Hematopoietic multipotent progenitor cell treated with erythropoietin and hydrocortisone succinate and interleukin-3 and kit ligand, for 17 days (in vitro differentiated cells): Measurements from ENCODE around the gene NKTR.
"Not testable (repeated sequence)": the region's sequence is repeated elsewhere in the genome, so short reads cannot be mapped to it uniquely, and the experiment has no call there.

Experiments used
- DNase-seq: peaks from one replicate; pipeline ENCODE4 v3.0.0-alpha.2; 2015; ENCODE audit warnings: low spot score

The NKTR gene

DNA sequence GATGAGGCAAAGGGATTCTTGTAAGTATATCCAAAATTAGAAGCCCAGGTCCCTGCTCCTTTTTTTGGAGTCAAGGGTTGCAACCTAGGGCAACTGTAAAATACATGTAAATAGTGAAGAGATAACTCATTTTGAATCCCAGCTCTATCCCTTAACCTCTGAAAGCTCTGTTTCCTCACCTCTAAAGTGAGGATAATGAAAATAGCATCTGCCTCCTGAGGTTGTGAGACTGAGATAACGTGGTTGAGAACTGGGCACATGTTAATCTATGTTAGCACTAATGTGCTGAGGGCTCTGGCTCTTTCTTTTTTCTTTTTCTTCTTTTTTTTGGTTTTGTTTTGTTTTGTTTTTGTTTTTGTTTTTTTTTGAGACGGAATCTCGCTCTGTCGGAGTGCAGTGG, 4.8 kb upstream of the NKTR start:
- no peak for DNase-seq

DNA sequence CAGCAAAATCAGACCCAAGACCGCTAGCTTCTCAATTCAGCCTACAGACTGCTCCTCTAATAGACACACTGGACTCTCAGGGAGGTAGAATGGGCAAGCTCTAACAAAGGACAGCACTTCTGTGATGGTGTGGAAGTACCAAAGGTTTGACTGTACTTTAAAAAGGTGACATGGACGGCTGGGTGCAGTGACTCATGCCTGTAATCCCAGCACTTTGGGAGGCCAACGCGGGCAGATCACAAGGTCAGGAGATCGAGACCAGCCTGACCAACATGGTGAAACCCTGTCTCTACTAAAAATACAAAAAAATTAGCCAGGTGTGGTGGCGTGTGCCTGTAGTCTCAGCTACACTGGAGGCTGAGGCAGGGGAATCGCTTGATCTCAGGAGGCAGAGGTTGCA, 3.4 kb upstream of the NKTR start:
- DNase-seq, result not testable (repeated sequence)

DNA sequence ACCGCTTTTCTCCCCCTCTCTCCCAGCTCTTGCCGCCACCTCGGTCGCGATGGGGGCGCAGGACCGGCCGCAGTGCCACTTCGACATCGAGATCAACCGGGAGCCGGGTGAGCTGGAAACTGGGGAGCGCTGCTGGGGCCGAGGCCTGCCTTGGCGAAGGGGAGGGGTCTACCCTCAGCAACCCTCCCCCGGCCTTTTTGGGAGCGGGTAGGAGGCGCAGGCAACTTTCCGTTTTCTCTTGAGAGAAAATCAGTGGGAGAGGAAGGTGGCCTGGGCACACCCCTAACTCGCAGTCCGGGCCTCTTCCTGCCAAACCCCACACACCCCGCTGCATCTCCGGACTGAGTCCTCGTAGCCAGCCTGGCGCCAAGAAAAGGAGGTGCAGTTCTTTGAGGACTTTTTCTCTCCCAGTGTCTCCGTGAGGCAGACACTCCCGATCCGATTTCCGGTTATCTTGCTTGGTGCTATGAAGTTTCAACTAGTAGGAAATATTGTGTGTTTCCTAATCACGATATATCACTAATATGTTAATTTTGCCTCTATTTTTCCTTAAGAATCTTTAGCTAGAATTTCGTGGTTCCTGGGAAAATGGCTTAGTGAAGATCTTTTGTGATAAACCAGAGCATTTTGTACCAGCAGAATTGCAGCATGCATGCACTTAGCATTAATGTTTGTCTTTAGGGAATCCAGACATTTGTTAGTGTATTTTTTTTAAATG, 631 bp downstream of the NKTR start:
- peak; percentile 61 for DNase-seq

DNA sequence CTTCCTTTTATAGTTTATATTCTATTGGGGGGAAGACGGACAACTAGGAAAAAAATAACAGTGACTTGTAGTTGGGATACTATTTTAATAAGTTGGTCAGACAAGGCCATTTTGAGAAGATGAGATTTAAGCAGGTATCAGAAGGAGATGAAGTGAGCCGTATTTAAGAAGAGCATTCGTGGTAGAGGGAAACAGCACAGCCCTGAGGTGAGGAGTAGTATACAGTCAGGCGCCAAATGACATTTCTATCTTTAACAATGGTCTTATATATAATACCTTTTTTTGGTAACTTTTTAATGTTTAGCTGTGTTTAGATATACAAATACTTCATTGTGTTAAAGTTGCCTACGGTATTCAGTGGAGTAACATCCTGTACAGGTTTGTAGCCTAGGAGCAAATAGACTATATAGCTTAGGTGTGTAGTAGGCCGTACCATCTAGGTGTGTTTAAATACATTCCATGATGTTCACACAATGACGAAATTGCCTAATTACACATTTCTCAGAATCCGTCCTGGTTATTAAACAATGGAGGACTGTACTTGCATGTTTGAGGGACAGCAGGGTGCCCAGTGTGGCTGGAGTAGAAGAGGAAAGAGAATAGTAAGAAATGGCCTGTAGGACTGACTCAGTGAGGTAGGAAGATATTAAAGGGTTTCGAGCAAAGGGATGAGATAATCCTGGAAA, 1.6 kb downstream of the NKTR start:
- DNase-seq, result peak; percentile 7

DNA sequence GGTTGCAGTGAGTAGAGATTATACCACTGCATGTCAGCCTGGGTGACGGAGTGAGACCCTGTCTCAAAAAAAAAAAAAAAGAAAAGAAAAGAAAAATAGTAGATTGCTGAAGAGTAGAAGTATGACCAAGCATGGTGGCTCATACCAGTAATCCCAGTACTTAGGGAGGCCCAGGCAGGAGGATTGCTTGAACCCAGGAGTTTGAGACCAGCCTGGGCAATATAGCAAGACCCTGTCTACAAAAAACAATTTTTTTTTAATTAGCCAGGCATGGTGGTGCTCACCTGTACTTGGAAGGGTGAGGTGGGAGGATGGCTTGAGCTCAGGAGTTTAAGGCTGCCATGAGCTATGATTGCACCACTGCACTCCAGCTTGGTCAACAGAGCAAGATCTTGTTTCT, 2.5 kb downstream of the NKTR start:
- DNase-seq, result no peak

DNA sequence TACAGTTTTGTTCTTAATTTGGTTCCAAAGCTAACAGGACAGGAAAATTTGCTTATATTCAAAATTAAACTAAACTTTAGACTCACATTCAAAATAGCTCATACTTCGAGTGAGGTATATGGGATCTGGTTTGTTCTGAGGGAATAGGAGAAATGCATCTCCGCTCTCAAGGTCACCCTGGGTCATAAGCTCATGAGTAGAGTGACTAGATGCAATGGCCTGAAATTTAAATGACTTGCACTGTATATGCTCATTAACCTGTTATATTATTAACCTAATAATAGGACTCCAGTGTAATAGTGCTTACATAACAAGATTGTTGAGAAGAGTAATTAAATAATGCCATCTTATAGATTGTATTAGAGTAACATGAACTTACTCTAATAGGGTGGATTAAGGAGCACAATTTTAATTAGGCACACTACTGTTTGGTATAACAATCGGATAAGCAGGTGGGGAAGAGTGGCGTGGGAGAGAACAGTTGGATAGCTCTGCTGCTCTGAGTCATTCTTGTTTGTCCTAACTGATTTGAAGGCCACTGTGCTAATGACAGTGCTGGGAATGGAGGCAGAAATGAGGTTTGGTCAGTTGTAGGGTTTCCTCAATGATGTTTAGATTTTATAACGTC, 5.2 kb downstream of the NKTR start:
- no peak for DNase-seq

DNA sequence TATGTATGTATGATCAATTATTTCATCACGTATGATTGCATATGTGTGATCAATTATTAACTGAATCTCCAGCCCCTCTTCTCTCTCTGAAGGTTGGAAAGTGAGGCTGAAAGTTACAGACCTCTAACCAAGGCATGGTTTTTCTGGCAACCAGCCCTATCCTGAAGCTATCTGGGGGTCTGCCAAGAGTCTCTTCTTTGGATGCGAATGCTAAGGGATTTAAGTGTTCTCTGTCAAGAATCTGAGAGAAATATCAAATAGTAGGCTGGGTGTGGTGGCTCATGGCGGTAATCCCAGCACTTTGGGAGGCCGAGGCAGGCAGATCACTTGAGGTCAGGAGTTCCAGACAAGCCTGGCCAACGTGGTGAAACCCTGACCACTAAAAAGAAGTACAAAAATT, 8.1 kb downstream of the NKTR start:
- no peak for DNase-seq

DNA sequence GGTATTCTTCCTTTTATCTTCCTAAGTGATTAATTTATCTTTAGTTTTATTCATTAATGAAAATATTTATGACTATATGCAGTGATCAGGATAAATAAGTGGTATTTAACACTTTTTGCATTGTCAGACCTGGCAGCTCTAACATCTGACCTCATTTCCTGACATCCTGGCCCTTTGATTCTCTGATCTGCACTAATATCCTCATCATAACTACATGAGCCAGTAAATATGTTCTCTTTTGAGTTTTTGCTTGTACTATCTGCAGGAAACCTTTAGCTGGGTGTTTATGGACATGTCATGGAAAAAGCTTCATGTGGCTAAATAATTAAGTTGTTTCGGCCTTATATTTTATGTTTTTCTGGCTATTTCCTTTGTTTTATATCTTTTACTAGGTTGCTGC, 10.5 kb downstream of the NKTR start:
- DNase-seq, result no peak

DNA sequence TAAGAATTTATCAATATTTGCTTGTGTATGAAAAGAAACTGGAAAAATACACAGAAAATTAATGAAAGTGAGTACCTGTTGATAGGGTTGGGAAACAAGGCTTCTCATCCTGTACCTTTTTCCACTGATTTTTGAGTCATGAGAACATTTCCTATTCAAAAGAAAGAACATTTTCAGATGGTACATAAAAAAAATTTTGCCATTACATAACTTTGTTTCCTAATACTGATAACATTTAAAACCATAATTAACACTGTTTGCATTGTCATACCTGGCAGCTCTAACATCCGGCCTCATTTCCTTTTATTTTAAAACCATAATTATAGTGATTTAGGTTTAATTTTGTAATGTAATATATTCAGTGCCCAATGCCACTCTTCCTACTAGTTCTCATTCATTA, 11.7 kb downstream of the NKTR start:
- no peak for DNase-seq

DNA sequence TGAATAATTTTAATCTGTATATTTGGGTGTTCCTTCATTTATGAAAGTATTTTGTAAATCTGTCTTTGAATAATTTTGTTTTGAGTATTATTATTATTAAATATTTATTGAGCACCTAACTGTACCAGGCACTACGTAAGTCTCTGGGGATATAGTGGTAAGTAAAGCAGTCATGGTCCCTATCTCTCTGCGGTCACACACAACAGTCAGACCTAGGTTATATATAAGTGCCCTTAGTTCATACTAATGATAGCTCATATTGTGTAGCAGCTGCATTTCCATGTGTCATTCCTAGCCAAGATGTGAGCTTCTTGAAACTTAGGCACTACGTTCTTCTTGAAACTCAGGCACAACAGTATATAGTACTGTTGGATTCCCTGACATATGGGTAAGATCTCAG, 12.4 kb downstream of the NKTR start:
- no peak for DNase-seq

DNA sequence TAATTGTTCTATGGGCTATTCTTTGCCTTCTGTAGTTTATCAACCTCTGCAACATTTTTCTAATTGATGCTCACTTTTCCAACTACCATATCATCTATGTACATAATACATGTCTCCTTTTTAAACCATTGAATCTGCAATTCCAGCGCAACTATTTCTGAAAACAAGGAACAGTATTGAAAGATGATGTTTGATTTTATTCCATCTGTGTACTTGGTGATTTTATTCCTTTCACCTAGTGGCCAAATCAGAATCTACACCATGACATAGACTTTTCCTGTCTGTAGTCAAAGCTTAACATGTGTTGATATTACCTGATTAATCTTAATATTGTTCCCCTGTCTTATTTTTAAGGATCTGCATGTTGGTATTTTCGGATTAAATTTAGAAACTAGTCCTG, 13.0 kb downstream of the NKTR start:
- peak; percentile 59 for DNase-seq

DNA sequence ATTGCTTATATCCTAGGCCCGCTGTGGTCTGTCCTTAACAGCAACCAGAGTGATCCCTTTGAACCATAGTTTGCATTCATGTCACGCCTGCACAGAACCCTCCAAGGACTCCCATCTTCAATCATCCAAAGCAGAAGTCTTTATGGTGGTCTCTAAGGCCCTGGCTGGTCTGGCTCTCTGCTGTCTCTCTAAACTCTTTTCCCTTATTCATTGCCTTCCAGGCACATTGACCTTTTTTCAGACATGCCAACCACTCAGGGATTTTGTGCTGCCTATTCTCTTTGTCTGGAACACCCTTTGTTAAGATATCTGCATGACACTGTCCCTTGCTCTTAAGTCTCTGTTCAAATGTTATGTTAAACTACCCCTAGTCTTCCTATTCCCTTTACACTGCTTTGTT, 31.1 kb downstream of the NKTR start:
- no peak for DNase-seq

DNA sequence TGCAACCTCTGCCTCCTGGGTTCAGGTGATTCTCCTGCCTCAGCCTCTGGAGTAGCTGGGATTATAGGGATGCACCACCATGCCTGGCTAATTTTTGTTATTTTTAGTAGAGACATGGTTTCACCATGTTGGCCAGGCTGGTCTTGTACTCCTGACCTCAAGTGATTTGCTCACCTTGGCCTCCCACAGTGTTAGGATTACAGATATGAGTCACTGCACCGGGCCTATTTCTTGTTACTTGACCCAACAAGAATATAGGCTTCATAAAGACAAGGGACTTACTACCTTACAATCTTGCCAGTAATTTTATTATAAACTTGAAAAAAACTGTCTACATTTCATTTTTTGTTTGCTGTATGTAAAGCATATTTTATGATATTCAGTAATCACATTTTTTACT, 31.7 kb downstream of the NKTR start:
- DNase-seq, result no peak

DNA sequence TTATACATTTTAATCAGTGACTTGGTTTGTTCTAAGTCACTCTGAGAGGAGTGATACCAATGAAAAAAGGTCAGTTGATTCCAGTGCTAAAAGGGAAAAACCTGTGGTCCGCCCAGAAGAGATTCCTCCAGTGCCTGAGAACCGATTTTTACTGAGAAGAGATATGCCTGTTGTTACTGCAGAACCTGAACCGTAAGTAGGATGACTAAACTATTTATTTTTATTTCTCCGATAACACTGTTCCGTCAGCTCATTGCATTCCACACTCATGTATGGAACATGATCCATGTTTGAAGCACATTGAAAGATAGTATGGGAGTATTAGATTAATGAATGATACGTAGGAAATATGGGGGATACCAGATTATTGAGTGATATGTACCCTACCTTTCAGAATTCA, 33.1 kb downstream of the NKTR start:
- no peak for DNase-seq

DNA sequence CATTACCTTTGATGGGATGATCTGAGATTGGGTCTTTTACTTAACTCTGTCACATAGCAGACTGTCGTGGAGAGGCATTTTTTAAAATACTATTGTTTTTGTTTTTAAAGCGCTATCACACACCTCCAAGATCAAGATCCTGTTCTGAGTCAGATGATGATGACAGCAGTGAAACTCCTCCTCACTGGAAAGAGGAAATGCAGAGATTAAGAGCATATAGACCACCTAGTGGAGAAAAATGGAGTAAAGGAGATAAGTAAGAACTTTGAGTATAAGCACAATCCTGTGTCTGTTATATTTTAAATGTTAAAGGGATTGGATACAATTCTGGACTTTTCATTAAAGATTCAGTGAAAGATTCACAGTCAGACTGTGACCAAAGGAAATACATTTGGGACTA, 34.6 kb downstream of the NKTR start:
- DNase-seq, result peak; percentile 40

DNA sequence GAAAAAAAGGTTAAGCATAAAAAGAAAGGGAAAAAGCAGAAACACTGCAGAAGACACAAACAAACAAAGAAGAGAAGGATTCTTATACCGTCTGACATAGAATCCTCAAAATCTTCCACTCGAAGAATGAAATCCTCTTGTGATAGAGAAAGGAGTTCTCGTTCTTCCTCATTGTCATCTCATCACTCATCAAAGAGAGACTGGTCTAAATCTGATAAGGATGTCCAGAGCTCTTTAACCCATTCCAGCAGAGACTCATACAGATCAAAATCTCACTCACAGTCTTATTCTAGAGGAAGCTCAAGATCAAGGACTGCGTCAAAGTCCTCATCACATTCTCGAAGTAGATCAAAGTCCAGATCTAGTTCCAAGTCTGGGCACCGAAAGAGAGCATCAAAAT, 36.5 kb downstream of the NKTR start:
- DNase-seq, result no peak

DNA sequence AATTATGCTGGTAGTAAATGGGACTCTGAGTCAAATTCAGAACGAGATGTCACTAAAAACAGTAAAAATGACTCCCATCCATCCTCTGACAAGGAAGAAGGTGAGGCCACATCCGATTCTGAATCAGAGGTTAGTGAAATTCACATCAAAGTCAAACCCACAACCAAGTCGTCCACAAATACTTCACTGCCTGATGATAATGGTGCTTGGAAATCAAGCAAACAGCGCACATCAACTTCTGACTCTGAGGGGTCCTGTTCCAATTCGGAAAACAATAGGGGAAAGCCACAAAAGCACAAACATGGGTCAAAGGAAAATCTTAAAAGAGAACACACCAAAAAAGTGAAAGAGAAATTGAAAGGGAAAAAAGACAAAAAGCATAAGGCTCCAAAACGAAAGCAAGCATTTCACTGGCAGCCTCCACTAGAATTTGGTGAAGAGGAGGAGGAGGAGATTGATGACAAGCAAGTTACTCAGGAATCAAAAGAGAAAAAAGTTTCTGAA, 37.9 kb downstream of the NKTR start:
- no peak for DNase-seq

DNA sequence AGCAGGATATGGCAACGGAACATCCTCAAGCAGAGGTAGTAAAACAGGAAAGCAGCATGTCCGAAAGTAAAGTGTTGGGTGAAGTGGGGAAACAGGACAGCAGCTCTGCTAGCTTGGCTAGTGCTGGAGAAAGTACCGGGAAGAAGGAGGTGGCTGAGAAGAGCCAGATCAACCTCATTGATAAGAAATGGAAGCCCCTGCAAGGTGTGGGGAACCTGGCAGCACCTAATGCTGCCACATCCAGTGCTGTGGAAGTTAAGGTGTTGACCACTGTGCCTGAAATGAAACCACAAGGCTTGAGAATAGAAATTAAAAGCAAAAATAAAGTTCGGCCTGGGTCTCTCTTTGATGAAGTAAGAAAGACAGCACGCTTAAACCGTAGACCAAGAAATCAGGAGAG, 38.7 kb downstream of the NKTR start:
- DNase-seq, result no peak

DNA sequence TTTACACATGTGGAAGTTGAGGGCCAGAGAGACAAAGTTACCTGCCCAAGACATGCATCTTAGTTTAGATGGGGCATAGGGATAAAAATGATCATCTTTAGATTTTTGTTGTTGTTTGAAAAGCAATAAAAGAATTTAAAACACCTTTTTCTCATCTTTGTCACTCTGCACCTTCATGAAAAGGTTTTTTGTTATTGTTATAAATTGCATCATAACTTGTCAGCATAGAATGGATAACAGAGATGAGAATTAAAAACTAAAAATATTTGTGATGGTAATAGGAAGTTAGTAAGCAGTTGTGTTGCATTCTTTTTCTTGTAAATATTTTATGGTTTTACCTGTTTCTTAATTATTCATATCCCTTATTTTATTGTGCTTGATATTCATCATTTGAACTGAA, 39.6 kb downstream of the NKTR start:
- no peak for DNase-seq

DNA sequence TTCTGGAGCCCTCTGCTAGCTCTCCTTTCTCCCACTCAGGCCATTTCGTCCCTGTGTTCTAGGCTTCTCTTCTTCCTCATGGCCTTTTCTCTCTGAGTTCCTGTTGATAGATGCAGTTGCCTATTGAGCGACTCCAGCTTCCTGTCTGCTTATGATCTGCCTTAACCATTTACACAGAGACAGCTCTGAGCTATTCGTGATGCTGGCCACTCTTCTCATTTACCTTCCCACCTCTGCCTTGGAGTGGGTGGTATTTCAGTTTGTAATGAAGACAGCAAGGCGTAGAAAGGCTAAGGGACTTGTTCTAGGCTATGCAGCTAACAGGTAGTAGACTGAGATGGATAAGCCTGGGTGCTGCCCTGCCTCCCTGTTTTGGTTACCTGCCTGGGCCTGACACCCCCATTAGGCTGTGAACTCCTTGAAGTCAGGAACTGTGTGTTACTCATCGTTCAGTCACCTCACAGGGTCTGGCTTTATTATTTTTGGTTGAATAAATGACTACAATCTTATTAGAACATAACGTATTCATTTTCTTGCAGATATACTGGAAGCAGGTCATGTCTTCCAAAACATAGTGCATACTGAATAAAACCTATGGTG, 40.4 kb downstream of the NKTR start:
- no peak for DNase-seq

DNA sequence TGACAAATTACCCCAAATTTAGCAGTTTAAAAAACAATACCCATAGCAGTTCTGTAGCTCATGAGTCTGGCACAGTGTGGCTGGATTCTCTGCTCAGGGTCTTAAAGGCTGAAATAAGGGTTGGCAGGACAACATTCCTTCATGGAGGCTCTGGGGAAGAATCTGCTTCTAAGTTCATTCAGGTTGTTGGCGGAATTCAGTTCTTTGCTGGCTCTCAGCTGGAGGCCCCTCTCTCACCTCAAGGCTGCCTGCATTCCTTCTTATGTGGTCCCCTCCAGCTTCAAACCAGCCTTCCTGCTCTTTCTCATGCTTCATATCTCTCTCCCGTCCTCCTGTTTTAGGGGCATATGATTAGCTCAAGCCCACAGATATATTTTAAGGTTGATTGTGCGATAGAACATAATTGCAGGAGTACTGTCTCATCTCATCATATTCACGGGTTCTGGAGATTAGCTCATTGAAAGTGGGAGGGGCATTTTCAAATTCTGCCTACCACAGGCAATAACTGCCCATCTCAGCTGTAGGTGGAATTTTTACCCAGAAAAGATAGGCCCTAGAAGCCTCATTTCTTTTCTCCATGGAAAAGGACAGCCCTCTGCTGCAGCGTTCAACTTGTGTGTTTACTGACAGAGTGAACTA, 47.5 kb downstream of the NKTR start:
- DNase-seq, result no peak

DNA sequence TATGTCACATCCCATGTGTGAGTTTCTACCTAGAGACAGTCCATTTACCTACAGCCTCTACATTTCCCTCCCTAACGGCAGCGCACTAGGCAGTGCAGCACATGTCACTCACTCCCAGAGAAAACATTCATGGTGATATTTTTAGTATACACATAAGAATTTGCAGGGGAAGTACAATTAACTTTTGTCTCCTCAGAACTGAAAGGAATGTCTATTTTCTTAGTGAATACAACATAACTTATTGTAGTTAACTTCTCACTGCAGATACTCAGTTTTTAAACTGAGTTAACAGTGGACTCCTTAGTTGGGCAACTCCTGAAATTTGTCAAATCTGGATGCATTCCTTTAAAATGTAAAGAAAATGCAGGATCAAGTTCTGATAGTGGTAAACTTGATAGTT, 48.5 kb downstream of the NKTR start:
- DNase-seq, result no peak

DNA sequence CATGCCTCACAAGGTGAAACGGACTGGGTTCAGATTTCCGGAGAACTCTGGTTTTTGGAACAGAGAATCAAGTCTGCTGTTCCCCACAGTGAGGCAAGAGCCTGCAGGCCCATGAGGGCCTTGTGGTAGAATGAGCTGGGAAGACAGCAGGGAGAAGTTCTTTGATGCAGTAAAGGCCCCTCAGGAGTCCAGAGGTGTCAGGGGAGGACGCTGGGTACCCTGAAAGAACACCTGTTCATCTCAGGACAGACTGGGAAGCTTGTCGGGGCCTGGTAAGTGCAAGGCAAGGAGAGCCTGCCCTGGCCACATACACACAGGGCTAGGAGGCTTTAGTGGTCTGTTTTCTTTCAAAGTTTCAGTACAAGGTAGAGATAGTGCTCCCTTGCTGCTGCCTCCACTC, 49.3 kb downstream of the NKTR start:
- no peak for DNase-seq
